ENCODE measurements around the gene TAF4.

TAF4 gene

GRCh38 chr20:61997891-61998290 is 67.8 kb downstream of the TAF4 start:
- no peak for ATAC-seq
- TF ChIP-seq ISL1 (CRISPR knock-in tag; IDR thresholded peaks at IDR 0.05), result no peak
- no peak for TF ChIP-seq TSHZ2 (CRISPR knock-in tag; IDR thresholded peaks at IDR 0.05)
- TF ChIP-seq POU6F1 (CRISPR knock-in tag; IDR thresholded peaks at IDR 0.05; ENCODE audit: borderline replicate concordance, low read depth), result no peak
- TF ChIP-seq ZNF565 (CRISPR knock-in tag; conservative IDR thresholded peaks at IDR 0.05; ENCODE audit: low read depth), result no peak
- no peak for TF ChIP-seq ZC3H10 (CRISPR knock-in tag; IDR thresholded peaks at IDR 0.05)
- TF ChIP-seq ZNF8 (CRISPR knock-in tag; IDR thresholded peaks at IDR 0.05), result no peak
- no peak for TF ChIP-seq ZFP30 (CRISPR knock-in tag; IDR thresholded peaks at IDR 0.05)
- no peak for TF ChIP-seq CSDC2 (CRISPR knock-in tag; IDR thresholded peaks at IDR 0.05)
- no peak for TF ChIP-seq ZFP3 (CRISPR knock-in tag; IDR thresholded peaks at IDR 0.05)
- no peak for TF ChIP-seq OSR1 (CRISPR knock-in tag; IDR thresholded peaks at IDR 0.05)
- no peak for TF ChIP-seq CREB5 (CRISPR knock-in tag; IDR thresholded peaks at IDR 0.05; ENCODE audit: low read depth)

- TF ChIP-seq TOX (CRISPR knock-in tag; IDR thresholded peaks at IDR 0.05; ENCODE audit: borderline replicate concordance) (no peak), ZFP30 (CRISPR knock-in tag; IDR thresholded peaks at IDR 0.05) (no peak), TSHZ2 (CRISPR knock-in tag; IDR thresholded peaks at IDR 0.05) (no peak), CSDC2 (CRISPR knock-in tag; IDR thresholded peaks at IDR 0.05) (no peak), GLIS3 (CRISPR knock-in tag; IDR thresholded peaks at IDR 0.05) (no peak), ZNF8 (CRISPR knock-in tag; IDR thresholded peaks at IDR 0.05) (no peak), PPARA (CRISPR knock-in tag; IDR thresholded peaks at IDR 0.05; ENCODE audit: borderline replicate concordance) (no peak)
- TF ChIP-seq, protein P1, sequence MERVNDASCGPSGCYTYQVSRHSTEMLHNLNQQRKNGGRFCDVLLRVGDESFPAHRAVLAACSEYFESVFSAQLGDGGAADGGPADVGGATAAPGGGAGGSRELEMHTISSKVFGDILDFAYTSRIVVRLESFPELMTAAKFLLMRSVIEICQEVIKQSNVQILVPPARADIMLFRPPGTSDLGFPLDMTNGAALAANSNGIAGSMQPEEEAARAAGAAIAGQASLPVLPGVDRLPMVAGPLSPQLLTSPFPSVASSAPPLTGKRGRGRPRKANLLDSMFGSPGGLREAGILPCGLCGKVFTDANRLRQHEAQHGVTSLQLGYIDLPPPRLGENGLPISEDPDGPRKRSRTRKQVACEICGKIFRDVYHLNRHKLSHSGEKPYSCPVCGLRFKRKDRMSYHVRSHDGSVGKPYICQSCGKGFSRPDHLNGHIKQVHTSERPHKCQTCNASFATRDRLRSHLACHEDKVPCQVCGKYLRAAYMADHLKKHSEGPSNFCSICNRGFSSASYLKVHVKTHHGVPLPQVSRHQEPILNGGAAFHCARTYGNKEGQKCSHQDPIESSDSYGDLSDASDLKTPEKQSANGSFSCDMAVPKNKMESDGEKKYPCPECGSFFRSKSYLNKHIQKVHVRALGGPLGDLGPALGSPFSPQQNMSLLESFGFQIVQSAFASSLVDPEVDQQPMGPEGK (CRISPR knock-in tag; IDR thresholded peaks at IDR 0.05; ENCODE audit: borderline replicate concordance), result no peak
- TF ChIP-seq, protein P2, sequence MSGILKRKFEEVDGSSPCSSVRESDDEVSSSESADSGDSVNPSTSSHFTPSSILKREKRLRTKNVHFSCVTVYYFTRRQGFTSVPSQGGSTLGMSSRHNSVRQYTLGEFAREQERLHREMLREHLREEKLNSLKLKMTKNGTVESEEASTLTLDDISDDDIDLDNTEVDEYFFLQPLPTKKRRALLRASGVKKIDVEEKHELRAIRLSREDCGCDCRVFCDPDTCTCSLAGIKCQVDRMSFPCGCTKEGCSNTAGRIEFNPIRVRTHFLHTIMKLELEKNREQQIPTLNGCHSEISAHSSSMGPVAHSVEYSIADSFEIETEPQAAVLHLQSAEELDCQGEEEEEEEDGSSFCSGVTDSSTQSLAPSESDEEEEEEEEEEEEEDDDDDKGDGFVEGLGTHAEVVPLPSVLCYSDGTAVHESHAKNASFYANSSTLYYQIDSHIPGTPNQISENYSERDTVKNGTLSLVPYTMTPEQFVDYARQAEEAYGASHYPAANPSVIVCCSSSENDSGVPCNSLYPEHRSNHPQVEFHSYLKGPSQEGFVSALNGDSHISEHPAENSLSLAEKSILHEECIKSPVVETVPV (CRISPR knock-in tag; IDR thresholded peaks at IDR 0.05), result no peak
- ATAC-seq, result no peak
Measured at GRCh38 chr20:61997372-61997771, 68.3 kb downstream of the TAF4 start.

- no peak for ATAC-seq
- no peak for TF ChIP-seq CSDC2 (CRISPR knock-in tag; IDR thresholded peaks at IDR 0.05)
- TF ChIP-seq ZNF8 (CRISPR knock-in tag; IDR thresholded peaks at IDR 0.05), result no peak
Measured at GRCh38 chr20:61994546-61994945, 71.1 kb downstream of the TAF4 start.
